Midbrain (tissue), 1 donor: ENCODE results near the gene RFWD3.

Experiments used
- DNase-seq: peaks from one replicate; lab custom pipeline; 2025; lab: John Stamatoyannopoulos, UW

Gene RFWD3

DNA sequence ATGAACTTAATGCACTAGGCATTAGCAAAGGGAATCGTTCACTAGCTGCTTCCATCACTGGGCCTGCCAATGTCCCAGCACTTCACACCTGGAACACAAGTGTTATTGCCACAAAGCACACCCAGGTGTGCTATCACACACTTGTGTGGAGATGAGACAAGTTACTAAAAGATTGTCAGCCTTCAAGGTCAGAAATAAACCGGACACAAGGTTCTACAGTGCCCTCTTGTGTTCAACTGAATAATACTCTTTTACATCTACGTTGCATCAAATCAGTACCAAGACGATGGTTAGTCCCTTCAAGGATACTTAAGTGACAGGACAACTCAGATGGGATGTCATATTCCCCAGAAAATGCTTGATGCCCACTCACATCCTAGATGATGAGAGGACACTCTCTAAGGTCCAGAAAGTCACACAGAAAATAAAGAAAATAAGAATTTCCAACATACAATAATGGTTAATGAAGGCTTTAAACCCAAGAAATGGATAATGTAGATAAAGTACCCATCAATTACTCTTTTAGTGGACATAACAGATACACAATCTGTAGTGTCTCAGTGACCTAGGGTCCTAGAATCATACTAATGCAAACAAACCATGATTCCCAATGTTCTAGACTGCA, 43.4 kb downstream of the RFWD3 start:
- DNase-seq, result peak; percentile 70

GRCh38 chr16:74622005-74622404, 44.7 kb downstream of the RFWD3 start:
- no peak for DNase-seq

DNA sequence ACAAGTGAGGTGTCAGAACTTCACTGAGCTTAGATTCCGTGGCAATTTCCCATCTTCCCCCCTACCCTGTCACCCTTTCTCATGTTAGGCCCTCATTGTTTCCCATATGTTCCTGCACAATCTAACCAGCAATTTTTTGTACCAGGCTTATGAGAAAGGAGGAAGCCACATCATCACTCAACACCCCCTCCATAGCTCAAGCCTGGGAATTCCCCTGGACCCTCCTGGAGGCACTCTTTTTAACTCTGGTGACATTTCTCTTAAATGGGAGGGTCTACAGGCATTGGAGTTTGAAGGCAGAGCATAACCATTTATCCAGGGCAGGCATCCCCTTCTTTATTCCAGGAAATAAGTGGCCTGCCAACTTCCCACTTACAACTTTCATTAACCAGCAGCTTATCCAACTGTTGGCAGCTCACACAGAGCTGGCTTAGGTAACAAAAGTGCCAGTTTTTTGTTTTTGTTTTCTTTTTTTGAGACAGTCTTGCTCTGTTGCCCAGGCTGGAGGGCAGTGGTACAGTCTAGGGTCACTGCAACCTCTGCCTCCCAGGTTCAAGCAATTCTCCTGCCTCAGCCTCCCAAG, 49.4 kb downstream of the RFWD3 start:
- peak; percentile 6 for DNase-seq

- DNase-seq, result no peak
Measured at GRCh38 chr16:74611721-74612120, 55.0 kb downstream of the RFWD3 start.

DNA sequence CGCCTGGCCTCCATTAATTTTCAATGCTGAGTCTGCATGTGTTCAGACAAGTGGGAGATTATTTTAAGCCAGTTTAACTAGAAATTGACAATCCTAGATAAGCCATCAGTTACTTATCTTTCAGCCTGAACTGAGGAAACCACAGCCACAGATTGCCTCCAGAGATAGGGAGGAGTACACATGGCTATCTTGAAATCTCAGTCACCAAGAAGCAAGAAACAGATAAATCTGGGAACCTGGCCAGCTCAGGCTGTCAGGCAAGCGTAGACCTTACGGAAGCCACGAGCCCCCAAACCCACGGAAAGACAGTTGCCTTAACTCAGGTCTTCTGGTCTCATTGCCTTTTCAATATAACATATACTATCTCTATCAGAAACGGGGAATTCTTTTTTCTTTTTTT, 57.7 kb downstream of the RFWD3 start:
- no peak for DNase-seq

DNA sequence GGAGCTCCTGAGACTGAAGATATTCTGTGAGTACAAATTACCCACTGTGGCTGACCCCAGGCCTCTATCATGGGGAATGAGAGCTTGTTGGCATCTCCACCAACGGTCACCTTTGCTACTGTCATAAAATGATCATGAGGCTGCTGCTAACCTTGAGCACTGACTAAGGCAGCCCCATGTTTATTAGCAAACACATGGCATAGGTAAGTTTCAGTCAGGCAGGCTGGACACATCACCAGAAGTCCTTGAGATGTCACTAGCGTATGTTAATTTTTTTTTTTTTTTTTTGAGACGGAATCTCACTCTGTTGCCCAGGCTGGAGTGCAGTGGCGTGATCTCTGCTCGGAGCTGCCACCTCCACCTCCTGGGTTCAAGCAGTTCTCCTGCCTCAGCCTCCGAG, 58.3 kb downstream of the RFWD3 start:
- DNase-seq, result no peak

DNA sequence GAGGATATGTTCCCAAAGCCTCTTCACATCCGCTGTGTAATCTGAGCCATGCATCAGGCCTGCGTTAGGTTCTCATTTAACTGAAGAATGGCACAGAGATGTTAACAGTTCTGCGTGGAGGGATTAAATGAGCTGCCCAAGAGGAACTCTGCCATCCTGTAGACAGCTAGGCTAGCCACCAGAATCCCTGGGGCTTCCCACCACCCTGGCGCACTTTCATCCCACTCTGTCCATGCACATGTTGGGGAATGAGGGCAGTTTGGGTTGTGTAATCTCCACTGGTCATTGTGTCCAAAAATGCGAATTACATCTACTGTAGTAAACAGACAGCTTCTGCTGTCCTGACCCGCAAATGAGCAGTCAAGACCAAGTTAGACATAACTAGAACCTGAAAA, 58.7 kb downstream of the RFWD3 start:
- no peak for DNase-seq

DNA sequence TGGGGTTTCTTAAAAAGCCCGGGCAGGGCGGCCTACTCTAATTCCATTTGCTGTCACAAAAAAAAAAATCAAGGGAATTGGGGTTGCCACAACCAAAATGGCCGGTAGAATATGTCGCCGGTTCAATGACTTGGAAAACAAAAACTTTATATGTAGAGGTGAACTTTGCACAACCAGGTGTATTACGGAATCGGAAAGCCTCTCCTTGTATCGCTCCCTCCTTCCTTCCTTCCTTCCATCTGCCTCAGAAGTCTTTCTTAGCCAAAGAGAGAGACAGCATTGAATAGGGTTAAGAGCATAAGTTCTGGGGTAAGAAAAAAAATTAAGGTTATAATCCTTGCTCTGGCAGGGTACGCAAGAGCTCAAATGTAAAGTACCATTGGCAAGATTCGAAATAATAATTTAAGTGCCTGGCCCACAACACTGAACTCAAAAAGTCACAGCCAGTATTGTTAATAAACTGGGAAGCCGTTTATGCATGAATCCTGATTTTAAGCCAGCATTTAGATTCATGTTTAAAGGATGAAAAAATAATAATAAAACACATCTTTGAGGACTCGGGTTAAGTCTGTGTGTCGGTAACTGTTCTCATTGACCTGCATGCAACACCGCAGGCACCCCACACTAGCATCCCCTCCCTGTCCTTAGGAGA, 59.2 kb downstream of the RFWD3 start:
- no peak for DNase-seq

DNA sequence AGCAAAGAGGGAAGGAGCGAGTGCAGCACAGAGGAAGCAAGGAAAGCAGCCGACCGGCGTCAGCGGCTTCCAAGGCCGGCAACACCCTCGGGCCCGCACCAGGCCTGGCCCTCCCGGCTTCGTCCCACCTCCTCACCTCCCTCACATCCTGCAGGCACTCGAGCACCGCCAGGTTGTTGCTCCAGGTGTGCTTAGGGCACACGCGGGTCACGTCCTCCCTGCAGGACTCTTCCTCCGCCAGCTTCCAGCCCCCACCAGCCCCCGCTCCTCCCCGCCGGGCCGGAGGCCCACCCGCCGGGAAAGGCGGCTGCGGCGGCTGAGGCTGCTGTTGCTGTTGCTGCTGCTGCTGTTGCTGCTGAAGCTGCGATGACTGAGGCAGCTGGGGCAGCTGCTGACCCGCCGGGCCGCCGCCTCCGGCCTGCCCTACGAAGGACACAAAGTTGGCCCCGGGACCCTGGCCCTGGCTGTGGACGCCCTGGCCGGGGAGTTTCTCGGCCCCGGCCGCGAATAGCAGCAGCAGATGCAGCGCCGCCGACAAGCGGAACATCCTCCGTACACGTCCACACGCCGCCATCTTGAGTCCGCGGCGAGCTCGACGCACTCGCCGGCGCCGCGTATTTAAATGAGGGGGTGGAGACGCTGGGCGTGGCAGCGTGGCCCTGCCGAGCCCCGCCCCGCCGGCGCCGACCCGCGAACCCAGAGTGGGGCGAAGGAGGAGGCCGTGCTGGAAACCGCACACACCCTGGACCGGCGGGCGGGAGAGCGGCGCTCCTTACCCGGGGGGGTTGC, 60.0 kb downstream of the RFWD3 start, which contains the start of gene GLG1:
Gene GLG1, minus strand, starts transcription at position 594 of the 789 bp plus-strand sequence. Its CDS starts 20 bp downstream, at position 574.
- peak; percentile 94 for DNase-seq

- peak; percentile 37 for DNase-seq
Measured at GRCh38 chr16:74605746-74606520, 60.7 kb downstream of the RFWD3 start.

DNA sequence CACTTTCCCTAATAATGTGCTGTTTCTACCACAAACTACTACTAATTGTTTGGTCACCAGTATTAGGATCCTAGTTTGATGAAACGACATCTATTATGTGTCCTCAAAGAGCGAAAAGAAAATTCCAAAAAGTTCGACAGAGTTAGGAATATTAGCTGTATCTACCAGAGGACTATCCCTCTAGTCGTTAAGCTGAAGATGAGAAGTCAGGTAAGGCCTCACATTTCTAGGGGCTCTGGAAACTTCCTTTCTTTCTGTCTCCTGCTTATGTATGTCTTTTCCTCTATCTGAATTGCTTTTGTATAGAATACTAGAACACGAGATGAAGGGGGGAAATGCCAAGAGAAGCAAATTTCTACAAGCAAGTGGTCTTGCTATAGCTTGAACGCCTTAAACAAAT, 61.3 kb downstream of the RFWD3 start:
- DNase-seq, result no peak

GRCh38 chr16:74603848-74604247, 62.8 kb downstream of the RFWD3 start:
- DNase-seq, result no peak

DNA sequence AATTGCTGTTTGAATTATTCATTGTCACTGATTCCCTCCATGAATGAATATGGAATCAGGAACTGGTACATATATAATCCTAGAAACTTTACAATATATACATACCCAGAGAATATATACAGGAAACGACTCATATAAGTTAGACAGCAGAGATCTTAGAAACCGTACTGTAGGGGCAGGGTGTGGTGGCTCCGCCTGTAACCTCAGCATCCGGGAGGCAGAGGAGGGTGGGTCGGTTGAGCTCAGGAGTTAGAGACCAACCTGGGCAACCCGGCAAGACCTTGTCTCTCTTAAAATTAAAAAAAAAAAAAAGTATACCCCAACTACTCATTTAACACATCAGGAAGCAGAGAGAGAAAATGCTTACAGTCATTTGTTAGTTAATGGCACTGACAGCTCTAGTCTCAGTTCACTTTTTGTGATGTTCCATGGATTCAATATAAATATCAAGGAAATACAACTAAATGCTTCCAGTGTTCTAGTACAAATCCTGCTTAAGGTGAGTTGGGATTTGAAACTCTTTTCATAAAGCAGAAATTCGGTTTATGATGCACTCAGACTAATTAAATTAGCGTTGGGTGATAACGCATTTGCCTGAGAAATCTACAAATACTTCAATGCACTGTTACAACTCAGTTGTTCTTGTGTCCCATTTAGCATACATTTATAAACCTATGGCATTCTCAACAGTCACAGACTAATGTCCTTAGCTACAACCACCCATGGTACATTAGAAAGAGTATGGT, 65.4 kb downstream of the RFWD3 start:
- no peak for DNase-seq

- DNase-seq, result no peak
Measured at GRCh38 chr16:74596586-74596985, 70.1 kb downstream of the RFWD3 start.

DNA sequence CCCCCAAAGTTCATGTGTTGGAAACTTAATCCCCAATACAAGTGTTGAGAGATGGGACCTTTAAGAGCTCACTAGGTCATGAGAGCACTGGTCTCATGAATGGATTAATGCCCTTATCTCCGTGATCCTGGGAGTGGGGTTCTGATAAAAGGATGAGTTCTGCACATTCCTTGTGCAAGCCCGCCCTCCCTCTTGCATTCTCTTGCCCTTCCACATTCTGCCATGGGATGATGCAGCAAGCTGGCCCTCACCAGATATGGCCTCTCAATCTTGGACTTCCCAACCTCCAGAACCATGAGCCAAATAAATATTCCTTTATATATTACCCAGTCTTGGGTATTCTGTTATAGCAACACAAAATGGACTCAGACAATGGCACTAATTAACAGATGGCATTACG, 73.8 kb downstream of the RFWD3 start:
- no peak for DNase-seq

- DNase-seq, result no peak
Measured at GRCh38 chr16:74591876-74592650, 74.6 kb downstream of the RFWD3 start.

DNA sequence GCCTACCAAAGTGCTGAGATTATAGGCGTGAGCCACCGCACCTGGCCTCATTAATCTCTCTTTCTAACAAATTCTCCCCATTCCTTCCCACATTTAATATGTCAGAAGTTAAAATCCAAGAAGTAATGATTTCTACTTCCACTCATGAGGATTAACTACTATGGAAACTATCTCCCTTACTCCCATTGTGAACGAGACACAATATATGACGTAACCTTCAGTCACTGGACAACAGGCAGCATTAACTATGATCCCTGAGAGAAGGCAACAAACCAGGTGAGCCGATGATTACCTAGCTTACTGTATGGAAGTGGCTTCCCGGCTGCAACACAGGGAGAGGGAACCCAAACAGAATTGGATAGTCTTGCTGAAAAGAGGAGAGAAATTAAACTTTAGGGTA, 79.7 kb downstream of the RFWD3 start:
- DNase-seq, result no peak

DNA sequence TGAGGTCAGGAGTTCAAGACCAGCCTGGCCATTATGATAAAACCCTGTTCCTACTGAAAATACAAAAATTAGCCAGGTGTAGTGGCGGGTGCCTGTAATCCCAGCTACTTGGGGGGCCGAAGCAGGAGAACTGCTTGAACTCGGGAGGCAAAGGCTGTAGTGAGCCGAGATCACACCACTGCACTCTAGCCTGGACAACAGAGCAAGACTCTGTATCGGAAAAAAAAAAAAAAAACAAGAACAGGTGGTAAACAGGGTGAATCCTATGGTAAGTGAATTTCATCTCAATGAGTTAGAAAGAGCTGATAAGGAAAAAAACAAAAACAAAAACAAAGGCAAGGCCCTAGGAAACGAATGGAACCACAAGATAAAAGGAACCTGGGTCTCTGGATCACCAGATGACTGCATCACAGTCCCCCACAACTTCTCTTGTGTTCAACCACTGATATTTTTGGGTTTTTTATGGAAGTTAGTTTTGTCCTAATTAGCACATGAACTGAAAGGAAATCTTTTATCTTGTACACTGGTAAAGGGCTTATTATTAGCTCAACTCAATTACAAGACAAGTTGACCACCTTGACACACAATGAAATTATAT, 80.7 kb downstream of the RFWD3 start:
- DNase-seq, result no peak

DNA sequence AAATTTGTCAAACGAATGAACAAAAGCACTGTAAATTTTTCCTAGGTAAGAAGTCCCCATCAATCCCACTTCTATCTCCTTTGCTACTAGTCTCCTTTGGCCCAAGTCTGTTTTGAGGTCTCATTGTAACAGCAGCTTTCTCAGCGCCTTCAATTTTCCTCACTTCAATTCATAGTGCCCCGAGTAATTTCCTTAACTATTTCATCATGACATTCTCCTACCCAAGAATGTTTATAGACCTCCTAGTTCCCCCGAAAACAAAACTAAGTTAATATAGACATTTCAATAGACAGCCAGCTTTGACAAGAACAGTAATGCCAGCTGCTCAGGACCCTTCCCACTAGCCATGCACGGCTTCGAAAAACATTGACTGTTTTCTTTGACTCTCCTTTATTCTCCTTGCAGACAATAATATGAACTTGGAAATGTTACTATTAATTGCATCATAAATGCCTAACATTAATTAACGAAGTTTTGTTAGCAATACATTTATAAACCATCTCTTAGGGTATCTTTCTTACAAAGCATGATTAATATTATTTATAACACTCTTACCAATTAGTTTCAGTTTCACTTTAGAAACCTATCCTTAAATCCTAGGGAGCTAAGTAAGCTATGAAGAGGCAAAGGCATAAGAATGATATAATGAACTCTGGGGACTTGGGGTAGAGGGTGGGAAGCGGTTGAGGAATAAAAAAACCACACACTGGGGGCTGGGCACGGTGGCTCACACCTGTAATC, 82.6 kb downstream of the RFWD3 start:
- DNase-seq, result no peak
